Measurements from ENCODE around the gene MAT1A. TPM values are rescaled to one million over a fixed set of nuclear protein-coding genes. Genes with fewer than 3 reads are reported as not detected.

MAT1A gene
- total and polyA plus RNA-seq, 2 of the 13 experiments (the other 11 are each of a cell fraction or from before 2014, with no cell fraction given): 57.1 to 76.9 TPM

- ChIA-PET CTCF (ENCODE audit: low intra/inter-chr PET ratio, low total read pairs) (no interaction called here), POLR2A (interaction anchor here (0.6 to 2.7 kb wide), 12 partner anchors 8 to 126 kb away, joined by 3 to 59 read pairs (median 8); partner anchors contain the start of genes MAT1A and PRXL2A)
- H3K9me3 ChIP-seq (ENCODE audit: low read length): no peaks in the 10 kb centered on the region
- TF ChIP-seq ZFP37 (CRISPR knock-in tag; IDR thresholded peaks at IDR 0.05; ENCODE audit: borderline replicate concordance): no peak
- TF ChIP-seq MTA1 (CRISPR knock-in tag; IDR thresholded peaks at IDR 0.05; ENCODE audit: borderline replicate concordance): 0 out of 2 replicates have a peak, but pooled peaks have one; percentile 46
- TF ChIP-seq ZNF766 (CRISPR knock-in tag; IDR thresholded peaks at IDR 0.05; ENCODE audit: borderline replicate concordance): 0 out of 2 replicates have a peak, but pooled peaks have one; percentile 59
- TF ChIP-seq ZNF501 (CRISPR knock-in tag; IDR thresholded peaks at IDR 0.05): peak; percentile 72; the same call in 1 of the 2 replicates
- TF ChIP-seq NR2F1 (CRISPR knock-in tag; IDR thresholded peaks at IDR 0.05): peak; percentile 93 to 94
- TF ChIP-seq, protein P1, sequence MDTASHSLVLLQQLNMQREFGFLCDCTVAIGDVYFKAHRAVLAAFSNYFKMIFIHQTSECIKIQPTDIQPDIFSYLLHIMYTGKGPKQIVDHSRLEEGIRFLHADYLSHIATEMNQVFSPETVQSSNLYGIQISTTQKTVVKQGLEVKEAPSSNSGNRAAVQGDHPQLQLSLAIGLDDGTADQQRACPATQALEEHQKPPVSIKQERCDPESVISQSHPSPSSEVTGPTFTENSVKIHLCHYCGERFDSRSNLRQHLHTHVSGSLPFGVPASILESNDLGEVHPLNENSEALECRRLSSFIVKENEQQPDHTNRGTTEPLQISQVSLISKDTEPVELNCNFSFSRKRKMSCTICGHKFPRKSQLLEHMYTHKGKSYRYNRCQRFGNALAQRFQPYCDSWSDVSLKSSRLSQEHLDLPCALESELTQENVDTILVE (CRISPR knock-in tag; IDR thresholded peaks at IDR 0.05): peak; percentile 87
- peak; percentile 67; the same call in 1 of the 2 replicates for TF ChIP-seq MYC (CRISPR knock-in tag; IDR thresholded peaks at IDR 0.05; ENCODE audit: borderline replicate concordance)
- 0 out of 2 replicates have a peak, but pooled peaks have one; percentile 28 for TF ChIP-seq ZNF777 (CRISPR knock-in tag; IDR thresholded peaks at IDR 0.05)
- TF ChIP-seq, protein P2, sequence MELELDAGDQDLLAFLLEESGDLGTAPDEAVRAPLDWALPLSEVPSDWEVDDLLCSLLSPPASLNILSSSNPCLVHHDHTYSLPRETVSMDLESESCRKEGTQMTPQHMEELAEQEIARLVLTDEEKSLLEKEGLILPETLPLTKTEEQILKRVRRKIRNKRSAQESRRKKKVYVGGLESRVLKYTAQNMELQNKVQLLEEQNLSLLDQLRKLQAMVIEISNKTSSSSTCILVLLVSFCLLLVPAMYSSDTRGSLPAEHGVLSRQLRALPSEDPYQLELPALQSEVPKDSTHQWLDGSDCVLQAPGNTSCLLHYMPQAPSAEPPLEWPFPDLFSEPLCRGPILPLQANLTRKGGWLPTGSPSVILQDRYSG (CRISPR knock-in tag; IDR thresholded peaks at IDR 0.05): no peak
- TF ChIP-seq HNRNPLL (IDR thresholded peaks at IDR 0.05; ENCODE audit: low read depth, low read length, poor library complexity, severe bottlenecking): no peak
- TF ChIP-seq ZNF644 (CRISPR knock-in tag; IDR thresholded peaks at IDR 0.05; ENCODE audit: low read depth): 0 out of 2 replicates have a peak, but pooled peaks have one; percentile 39
- no peak for TF ChIP-seq ZMAT3 (CRISPR knock-in tag; conservative IDR thresholded peaks at IDR 0.05)
- TF ChIP-seq, protein P3, sequence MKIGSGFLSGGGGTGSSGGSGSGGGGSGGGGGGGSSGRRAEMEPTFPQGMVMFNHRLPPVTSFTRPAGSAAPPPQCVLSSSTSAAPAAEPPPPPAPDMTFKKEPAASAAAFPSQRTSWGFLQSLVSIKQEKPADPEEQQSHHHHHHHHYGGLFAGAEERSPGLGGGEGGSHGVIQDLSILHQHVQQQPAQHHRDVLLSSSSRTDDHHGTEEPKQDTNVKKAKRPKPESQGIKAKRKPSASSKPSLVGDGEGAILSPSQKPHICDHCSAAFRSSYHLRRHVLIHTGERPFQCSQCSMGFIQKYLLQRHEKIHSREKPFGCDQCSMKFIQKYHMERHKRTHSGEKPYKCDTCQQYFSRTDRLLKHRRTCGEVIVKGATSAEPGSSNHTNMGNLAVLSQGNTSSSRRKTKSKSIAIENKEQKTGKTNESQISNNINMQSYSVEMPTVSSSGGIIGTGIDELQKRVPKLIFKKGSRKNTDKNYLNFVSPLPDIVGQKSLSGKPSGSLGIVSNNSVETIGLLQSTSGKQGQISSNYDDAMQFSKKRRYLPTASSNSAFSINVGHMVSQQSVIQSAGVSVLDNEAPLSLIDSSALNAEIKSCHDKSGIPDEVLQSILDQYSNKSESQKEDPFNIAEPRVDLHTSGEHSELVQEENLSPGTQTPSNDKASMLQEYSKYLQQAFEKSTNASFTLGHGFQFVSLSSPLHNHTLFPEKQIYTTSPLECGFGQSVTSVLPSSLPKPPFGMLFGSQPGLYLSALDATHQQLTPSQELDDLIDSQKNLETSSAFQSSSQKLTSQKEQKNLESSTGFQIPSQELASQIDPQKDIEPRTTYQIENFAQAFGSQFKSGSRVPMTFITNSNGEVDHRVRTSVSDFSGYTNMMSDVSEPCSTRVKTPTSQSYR (CRISPR knock-in tag; IDR thresholded peaks at IDR 0.05; ENCODE audit: borderline replicate concordance): peak; percentile 76; the same call in 1 of the 2 replicates
- TF ChIP-seq SMAD3 (CRISPR knock-in tag; IDR thresholded peaks at IDR 0.05): peak; percentile 91
- TF ChIP-seq DPF2 (CRISPR knock-in tag; IDR thresholded peaks at IDR 0.05; ENCODE audit: borderline replicate concordance, low read depth): peak; percentile 75; the same call in 1 of the 2 replicates
- no peak for TF ChIP-seq ZNF382 (CRISPR knock-in tag; IDR thresholded peaks at IDR 0.05; ENCODE audit: borderline replicate concordance)
- peak; percentile 74 for TF ChIP-seq FOSL2 (CRISPR knock-in tag; IDR thresholded peaks at IDR 0.05)
Measured at GRCh38 chr10:80281784-80282765, 7.4 kb downstream of the MAT1A start.

More at GRCh38 chr10:80281784-80282765, 7.4 kb downstream of the MAT1A start:
- Histone ChIP-seq H3K27me3 (ENCODE audit: control insufficient read depth in 1 of 2, insufficient read depth in 2 of 2, low read length in 2 of 2) (no peaks in the 10 kb centered on the region), H3K79me2 (ENCODE audit: insufficient read depth, low read length) (peaks cover 47% of the 10 kb centered on the region), H3K4me2 (ENCODE audit: low read depth, low read length) (peak overlapping the region; percentile 55), H3K9ac (ENCODE audit: insufficient read depth, low read depth, low read length) (peak overlapping the region; percentile 50), H3K36me3 (replicated peaks in 1 of 2; ENCODE audit: control insufficient read depth in 1 of 2, insufficient read depth in 2 of 2, low read length in 2 of 2) (peaks cover 11 to 53% of the 10 kb centered on the region in 2 experiments), H2AFZ (ENCODE audit: low read length) (no peak overlapping the region), H3K27ac (ENCODE audit: extremely low read length, insufficient read depth, low read length) (peak overlapping the region; percentile 83), H3K4me3 (replicated peaks in 1 of 3; ENCODE audit: insufficient read depth in 1 of 3, low read depth in 2 of 3, low read length in 3 of 3) (peak overlapping the region in 1 of 3 experiments; percentile 13; a peak in 1 of 6 replicates), H4K20me1 (ENCODE audit: insufficient read depth, low read length) (no peaks in the 10 kb centered on the region), H3K4me1 (ENCODE audit: insufficient read depth, low read length) (peaks cover 69% of the 10 kb centered on the region)
- 25% methylated on average over 9 of the region's 9 CpGs for WGBS (ENCODE audit: low lambda C conversion rate)
- in situ Hi-C loops (cut with HindIII; ENCODE audit: extremely low pct_ligation_motif_present, low pct_unique_long_range_greater_than_20kb) (no loop called here), intact Hi-C loops (cut with micrococcal nuclease; ENCODE audit: unreplicated experiment) (no loop called here)
- ATAC-seq: peak; percentile 86
- peak; percentile 85 for FAIRE-seq
- DNase-seq (ENCODE audit: low spot score): peak; percentile 82
- BruUV-seq (replicated peaks): TSS peak; percentile 54

Measured in HepG2 (cell line).